ENCODE results near the gene IL1RAPL1.

DNA sequence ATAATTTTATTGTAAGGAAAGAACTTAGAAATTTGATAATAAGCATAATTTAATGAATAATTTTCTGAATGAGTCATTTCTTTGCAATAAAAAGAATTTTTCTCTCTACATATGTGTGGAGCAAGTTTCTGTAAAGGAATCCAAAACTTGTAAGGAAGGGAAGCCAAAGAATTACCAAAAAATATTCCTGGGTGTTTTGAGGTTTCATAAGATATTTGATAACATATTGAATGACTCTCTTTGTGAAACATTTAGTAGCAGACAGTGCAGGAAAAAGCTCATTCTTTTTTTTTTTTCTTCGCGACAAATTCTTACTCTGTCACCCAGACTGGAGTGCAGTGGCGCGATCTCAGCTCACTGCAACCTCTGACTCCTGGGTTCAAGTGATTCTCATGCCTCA, 1159.1 kb downstream of the IL1RAPL1 start:
- no peak for TF ChIP-seq SIN3A (IDR thresholded peaks at IDR 0.05; ENCODE audit: borderline replicate concordance, insufficient read depth, low read length)
- TF ChIP-seq REST (IDR thresholded peaks at IDR 0.05; ENCODE audit: insufficient read depth in 1 of 2, low read depth in 2 of 2, low read length in 2 of 2) = no peak
- no peak for TF ChIP-seq TAF1 (IDR thresholded peaks at IDR 0.05; ENCODE audit: borderline replicate concordance, insufficient read depth, low read length)
- no peak for TF ChIP-seq POLR2AphosphoS5 (IDR thresholded peaks at IDR 0.05; ENCODE audit: low read depth, low read length)

Measured in PFSK-1 (cell line).